ENCODE data around the gene AIFM1. TPM values are rescaled to one million over a fixed set of nuclear protein-coding genes. Genes with fewer than 3 reads are reported as not detected.

Gene AIFM1
- total and polyA plus RNA-seq, 2 experiments from 2014 or later: 29.6 to 47.3 TPM

DNA sequence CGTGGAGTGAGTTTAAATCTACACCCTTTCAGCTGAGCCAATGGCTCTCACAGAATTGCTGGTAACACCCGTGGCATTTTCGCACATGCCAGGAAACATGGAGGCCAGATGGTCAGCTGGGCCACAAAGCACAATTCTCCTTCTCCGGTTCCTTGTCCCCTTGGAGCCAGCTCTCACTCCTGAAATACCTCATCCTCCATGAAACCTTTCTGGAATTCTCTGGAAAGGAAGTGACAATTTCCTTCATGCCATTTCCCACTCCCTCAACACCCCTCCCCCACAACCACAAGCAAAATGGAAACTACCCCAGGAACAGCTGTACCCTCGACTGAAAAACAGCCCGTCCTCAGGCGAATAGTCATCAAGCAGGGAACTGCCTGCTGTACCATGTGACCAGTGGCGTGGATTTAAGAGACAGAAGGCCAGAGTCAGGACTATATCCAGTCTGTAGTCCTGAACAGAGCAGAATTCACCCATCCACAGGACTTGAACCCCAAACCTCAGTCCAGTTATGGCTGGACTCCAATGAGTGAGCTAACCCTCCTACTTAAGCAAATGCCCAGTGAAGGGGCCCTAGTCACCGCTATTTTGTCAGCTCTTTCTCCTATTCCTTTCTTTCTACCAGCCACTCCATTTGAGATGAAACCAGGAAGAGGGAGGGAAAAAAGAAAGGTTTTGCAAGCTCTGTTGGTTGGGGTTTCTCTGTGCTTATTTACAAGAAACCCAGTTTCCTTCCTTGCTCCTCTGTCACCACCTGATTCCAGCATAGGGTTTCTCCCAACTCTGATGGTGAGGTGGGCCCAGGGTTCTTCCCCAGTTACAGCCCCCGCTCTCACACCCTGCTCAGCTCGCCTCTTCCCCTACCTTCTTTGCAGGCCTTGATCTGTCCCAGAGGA is 79.8 kb downstream of the AIFM1 start:
- H3K4me3 Mint-ChIP-seq: no peak overlapping the region

More for the DNA sequence above, 79.8 kb downstream of the AIFM1 start:
- H3K27me3 Mint-ChIP-seq (ENCODE audit: insufficient read depth, low read depth, poor library complexity): peaks cover 3% of the 10 kb centered on the region
- Histone ChIP-seq H2AFZ (no peak overlapping the region), H3K4me1 (ENCODE audit: insufficient read depth) (peaks cover 3% of the 10 kb centered on the region; the same call in 1 of the 2 replicates), H3K4me2 (no peak overlapping the region), H3K9me2 (ENCODE audit: insufficient read depth) (no peaks in the 10 kb centered on the region), H3F3A (replicated peaks; ENCODE audit: low read depth) (no peaks in the 10 kb centered on the region), H4K20me1 (replicated peaks; ENCODE audit: insufficient read depth) (no peaks in the 10 kb centered on the region), H3K27ac (ENCODE audit: low read depth) (no peak overlapping the region), H3K27me3 (ENCODE audit: insufficient read depth) (no peaks in the 10 kb centered on the region), H3K36me3 (ENCODE audit: insufficient read depth) (no peaks in the 10 kb centered on the region), H3K4me3 (no peak overlapping the region), H3K79me2 (replicated peaks; ENCODE audit: insufficient read depth) (no peaks in the 10 kb centered on the region)
- H3K36me3 Mint-ChIP-seq (ENCODE audit: low read depth): no peaks in the 10 kb centered on the region
- ATAC-seq: no peak
- TF ChIP-seq JUNB (IDR thresholded peaks at IDR 0.05; ENCODE audit: unreplicated experiment) (no peak), STAT1 (IDR thresholded peaks at IDR 0.05; ENCODE audit: unreplicated experiment) (no peak), POLR2AphosphoS5 (IDR thresholded peaks at IDR 0.05; ENCODE audit: low read depth) (no peak), NANOG (IDR thresholded peaks at IDR 0.05; ENCODE audit: borderline replicate concordance) (no peak), CREB1 (CRISPR knock-in tag; IDR thresholded peaks at IDR 0.05; ENCODE audit: low read depth) (no peak), EZH2phosphoT487 (IDR thresholded peaks at IDR 0.05; ENCODE audit: unreplicated experiment) (no peak), ZNF331 (CRISPR knock-in tag; IDR thresholded peaks at IDR 0.05; ENCODE audit: low read depth) (no peak), EZH2 (IDR thresholded peaks at IDR 0.05; ENCODE audit: low read depth, unreplicated experiment) (no peak), ZNF114 (CRISPR knock-in tag; IDR thresholded peaks at IDR 0.05) (no peak)
- TF ChIP-seq, protein P1, sequence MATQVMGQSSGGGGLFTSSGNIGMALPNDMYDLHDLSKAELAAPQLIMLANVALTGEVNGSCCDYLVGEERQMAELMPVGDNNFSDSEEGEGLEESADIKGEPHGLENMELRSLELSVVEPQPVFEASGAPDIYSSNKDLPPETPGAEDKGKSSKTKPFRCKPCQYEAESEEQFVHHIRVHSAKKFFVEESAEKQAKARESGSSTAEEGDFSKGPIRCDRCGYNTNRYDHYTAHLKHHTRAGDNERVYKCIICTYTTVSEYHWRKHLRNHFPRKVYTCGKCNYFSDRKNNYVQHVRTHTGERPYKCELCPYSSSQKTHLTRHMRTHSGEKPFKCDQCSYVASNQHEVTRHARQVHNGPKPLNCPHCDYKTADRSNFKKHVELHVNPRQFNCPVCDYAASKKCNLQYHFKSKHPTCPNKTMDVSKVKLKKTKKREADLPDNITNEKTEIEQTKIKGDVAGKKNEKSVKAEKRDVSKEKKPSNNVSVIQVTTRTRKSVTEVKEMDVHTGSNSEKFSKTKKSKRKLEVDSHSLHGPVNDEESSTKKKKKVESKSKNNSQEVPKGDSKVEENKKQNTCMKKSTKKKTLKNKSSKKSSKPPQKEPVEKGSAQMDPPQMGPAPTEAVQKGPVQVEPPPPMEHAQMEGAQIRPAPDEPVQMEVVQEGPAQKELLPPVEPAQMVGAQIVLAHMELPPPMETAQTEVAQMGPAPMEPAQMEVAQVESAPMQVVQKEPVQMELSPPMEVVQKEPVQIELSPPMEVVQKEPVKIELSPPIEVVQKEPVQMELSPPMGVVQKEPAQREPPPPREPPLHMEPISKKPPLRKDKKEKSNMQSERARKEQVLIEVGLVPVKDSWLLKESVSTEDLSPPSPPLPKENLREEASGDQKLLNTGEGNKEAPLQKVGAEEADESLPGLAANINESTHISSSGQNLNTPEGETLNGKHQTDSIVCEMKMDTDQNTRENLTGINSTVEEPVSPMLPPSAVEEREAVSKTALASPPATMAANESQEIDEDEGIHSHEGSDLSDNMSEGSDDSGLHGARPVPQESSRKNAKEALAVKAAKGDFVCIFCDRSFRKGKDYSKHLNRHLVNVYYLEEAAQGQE (IDR thresholded peaks at IDR 0.05; ENCODE audit: unreplicated experiment): no peak
- TF ChIP-seq, protein P2, sequence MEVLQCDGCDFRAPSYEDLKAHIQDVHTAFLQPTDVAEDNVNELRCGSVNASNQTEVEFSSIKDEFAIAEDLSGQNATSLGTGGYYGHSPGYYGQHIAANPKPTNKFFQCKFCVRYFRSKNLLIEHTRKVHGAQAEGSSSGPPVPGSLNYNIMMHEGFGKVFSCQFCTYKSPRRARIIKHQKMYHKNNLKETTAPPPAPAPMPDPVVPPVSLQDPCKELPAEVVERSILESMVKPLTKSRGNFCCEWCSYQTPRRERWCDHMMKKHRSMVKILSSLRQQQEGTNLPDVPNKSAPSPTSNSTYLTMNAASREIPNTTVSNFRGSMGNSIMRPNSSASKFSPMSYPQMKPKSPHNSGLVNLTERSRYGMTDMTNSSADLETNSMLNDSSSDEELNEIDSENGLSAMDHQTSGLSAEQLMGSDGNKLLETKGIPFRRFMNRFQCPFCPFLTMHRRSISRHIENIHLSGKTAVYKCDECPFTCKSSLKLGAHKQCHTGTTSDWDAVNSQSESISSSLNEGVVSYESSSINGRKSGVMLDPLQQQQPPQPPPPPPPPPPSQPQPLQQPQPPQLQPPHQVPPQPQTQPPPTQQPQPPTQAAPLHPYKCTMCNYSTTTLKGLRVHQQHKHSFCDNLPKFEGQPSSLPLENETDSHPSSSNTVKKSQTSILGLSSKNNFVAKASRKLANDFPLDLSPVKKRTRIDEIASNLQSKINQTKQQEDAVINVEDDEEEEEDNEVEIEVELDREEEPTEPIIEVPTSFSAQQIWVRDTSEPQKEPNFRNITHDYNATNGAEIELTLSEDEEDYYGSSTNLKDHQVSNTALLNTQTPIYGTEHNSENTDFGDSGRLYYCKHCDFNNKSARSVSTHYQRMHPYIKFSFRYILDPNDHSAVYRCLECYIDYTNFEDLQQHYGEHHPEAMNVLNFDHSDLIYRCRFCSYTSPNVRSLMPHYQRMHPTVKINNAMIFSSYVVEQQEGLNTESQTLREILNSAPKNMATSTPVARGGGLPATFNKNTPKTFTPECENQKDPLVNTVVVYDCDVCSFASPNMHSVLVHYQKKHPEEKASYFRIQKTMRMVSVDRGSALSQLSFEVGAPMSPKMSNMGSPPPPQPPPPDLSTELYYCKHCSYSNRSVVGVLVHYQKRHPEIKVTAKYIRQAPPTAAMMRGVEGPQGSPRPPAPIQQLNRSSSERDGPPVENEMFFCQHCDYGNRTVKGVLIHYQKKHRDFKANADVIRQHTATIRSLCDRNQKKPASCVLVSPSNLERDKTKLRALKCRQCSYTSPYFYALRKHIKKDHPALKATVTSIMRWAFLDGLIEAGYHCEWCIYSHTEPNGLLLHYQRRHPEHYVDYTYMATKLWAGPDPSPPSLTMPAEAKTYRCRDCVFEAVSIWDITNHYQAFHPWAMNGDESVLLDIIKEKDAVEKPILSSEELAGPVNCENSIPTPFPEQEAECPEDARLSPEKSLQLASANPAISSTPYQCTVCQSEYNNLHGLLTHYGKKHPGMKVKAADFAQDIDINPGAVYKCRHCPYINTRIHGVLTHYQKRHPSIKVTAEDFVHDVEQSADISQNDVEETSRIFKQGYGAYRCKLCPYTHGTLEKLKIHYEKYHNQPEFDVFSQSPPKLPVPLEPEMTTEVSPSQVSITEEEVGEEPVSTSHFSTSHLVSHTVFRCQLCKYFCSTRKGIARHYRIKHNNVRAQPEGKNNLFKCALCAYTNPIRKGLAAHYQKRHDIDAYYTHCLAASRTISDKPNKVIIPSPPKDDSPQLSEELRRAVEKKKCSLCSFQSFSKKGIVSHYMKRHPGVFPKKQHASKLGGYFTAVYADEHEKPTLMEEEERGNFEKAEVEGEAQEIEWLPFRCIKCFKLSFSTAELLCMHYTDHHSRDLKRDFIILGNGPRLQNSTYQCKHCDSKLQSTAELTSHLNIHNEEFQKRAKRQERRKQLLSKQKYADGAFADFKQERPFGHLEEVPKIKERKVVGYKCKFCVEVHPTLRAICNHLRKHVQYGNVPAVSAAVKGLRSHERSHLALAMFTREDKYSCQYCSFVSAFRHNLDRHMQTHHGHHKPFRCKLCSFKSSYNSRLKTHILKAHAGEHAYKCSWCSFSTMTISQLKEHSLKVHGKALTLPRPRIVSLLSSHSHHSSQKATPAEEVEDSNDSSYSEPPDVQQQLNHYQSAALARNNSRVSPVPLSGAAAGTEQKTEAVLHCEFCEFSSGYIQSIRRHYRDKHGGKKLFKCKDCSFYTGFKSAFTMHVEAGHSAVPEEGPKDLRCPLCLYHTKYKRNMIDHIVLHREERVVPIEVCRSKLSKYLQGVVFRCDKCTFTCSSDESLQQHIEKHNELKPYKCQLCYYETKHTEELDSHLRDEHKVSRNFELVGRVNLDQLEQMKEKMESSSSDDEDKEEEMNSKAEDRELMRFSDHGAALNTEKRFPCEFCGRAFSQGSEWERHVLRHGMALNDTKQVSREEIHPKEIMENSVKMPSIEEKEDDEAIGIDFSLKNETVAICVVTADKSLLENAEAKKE (CRISPR knock-in tag; IDR thresholded peaks at IDR 0.05): no peak
- TF ChIP-seq, protein P3, sequence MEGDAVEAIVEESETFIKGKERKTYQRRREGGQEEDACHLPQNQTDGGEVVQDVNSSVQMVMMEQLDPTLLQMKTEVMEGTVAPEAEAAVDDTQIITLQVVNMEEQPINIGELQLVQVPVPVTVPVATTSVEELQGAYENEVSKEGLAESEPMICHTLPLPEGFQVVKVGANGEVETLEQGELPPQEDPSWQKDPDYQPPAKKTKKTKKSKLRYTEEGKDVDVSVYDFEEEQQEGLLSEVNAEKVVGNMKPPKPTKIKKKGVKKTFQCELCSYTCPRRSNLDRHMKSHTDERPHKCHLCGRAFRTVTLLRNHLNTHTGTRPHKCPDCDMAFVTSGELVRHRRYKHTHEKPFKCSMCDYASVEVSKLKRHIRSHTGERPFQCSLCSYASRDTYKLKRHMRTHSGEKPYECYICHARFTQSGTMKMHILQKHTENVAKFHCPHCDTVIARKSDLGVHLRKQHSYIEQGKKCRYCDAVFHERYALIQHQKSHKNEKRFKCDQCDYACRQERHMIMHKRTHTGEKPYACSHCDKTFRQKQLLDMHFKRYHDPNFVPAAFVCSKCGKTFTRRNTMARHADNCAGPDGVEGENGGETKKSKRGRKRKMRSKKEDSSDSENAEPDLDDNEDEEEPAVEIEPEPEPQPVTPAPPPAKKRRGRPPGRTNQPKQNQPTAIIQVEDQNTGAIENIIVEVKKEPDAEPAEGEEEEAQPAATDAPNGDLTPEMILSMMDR (conservative IDR thresholded peaks at IDR 0.05; ENCODE audit: low read depth in 2 of 2): no peak
- TF ChIP-seq, protein P4, sequence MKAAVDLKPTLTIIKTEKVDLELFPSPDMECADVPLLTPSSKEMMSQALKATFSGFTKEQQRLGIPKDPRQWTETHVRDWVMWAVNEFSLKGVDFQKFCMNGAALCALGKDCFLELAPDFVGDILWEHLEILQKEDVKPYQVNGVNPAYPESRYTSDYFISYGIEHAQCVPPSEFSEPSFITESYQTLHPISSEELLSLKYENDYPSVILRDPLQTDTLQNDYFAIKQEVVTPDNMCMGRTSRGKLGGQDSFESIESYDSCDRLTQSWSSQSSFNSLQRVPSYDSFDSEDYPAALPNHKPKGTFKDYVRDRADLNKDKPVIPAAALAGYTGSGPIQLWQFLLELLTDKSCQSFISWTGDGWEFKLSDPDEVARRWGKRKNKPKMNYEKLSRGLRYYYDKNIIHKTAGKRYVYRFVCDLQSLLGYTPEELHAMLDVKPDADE (IDR thresholded peaks at IDR 0.05): no peak
- no peaks in the 10 kb centered on the region for H3K9me3 Mint-ChIP-seq
- H3K27ac Mint-ChIP-seq: no peak overlapping the region
- H3K4me1 Mint-ChIP-seq: peaks cover 28% of the 10 kb centered on the region
- DNase-seq (ENCODE audit: low spot score): no peak

Measured in GM23338 (cell line).